ENCODE results near the gene DHRS9.

DHRS9 gene

DNA sequence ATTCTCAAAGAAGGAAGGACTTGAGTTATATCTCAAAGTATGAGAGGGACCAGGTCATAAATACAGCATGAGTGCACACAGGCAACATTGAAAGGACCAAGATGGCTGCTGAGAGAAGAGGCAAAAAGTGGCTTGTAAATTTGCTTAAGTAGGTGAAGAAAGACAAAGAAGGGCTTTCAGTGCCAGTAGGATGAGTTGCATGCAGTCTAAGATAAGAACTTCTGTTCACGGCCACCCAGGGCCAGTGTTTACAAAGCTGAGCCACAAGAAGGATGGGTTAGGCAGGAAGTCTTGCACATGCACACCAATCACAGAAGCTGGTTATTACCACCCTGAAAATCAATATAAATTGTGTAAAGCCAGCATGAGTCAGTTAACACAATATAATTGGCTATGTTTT, 35.1 kb upstream of the DHRS9 start:
- DNase-seq: peak; percentile 59
- no peak for TF ChIP-seq CTCF (IDR thresholded peaks at IDR 0.05; ENCODE audit: low read depth, low read length, missing control alignments)
- in situ Hi-C loops (cut with HindIII; ENCODE audit: low pct_ligation_motif_present, low sequenced_read_pairs): no loop called here

GRCh38 chr2:169034984-169035544, 34.3 kb upstream of the DHRS9 start:
- DNase-seq: no peak
- no peak overlapping the region for H3K27ac ChIP-seq
- no peaks in the 10 kb centered on the region for H3K36me3 ChIP-seq (replicated peaks)
- TF ChIP-seq CTCF (IDR thresholded peaks at IDR 0.05; ENCODE audit: low read depth, low read length, missing control alignments): no peak
- in situ Hi-C loops (cut with HindIII; ENCODE audit: low pct_ligation_motif_present, low sequenced_read_pairs): no loop called here
- no peaks in the 10 kb centered on the region for H3K27me3 ChIP-seq (replicated peaks)
- H3K4me3 ChIP-seq (ENCODE audit: low read depth, low read length): no peak overlapping the region

More for the DNA sequence above, 35.1 kb upstream of the DHRS9 start:
- Histone ChIP-seq H3K36me3 (replicated peaks) (no peaks in the 10 kb centered on the region), H3K27ac (no peak overlapping the region), H3K27me3 (replicated peaks) (no peaks in the 10 kb centered on the region), H3K4me3 (ENCODE audit: low read depth, low read length) (no peak overlapping the region)

DNA sequence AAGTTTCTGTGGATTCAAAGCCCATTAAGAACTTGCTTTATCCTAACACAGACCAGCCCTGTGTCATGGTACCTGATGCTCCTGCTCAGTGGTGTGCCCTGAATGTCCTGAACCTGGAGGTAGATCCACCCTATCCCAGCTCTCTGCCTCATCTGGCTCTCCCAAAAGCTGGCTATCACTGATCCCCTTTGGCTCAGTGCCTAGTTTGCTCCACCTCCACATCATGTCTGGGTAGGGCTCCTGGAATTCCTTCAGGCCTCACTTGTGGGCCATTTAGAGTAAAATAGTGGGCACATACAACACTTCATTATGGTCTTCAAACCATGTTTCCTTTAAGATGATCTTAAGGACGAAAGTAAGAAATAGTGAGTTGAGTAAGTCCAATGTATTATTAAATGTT, 33.5 kb upstream of the DHRS9 start:
- Histone ChIP-seq H3K4me3 (ENCODE audit: low read depth, low read length) (no peak overlapping the region), H3K27me3 (replicated peaks) (no peaks in the 10 kb centered on the region), H3K36me3 (replicated peaks) (no peaks in the 10 kb centered on the region), H3K27ac (no peak overlapping the region)
- DNase-seq: no peak
- no peak for TF ChIP-seq CTCF (IDR thresholded peaks at IDR 0.05; ENCODE audit: low read depth, low read length, missing control alignments)
- in situ Hi-C loops (cut with HindIII; ENCODE audit: low pct_ligation_motif_present, low sequenced_read_pairs): no loop called here

DNA sequence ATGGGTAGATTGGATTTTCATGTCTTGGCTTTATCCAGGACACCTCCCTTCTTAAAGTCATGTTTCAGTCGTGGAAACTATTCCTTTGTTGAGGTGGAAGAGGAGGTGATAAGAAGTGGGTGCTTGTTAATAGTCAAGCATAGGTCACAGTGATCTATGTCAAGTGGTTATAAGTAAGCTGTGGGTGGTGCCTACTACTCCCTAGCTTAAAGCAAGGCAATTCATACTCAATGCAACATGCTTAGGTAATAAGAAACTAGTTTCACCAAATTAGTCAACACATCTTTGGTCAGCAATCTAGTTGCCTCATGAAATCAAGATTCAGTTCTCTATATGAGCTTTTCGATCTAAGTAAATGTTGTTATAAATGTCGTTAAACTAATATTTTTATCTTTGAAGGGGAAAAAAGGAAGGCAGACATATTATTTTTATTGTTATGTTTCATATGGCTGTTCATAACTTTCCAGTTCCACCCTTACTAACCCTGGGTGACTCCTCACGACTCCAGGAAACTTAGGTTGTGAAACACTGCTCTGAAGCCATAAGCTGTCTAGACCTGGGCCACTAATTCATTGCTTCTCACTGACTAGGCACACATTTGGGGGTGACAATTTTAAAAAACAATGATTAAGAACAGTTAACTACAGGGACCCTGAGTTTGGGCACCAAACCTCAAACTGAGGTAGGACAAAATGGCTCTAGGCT, 32.5 kb upstream of the DHRS9 start:
- Histone ChIP-seq H3K27ac (no peak overlapping the region), H3K27me3 (replicated peaks) (no peaks in the 10 kb centered on the region), H3K4me3 (ENCODE audit: low read depth, low read length) (no peak overlapping the region), H3K36me3 (replicated peaks) (no peaks in the 10 kb centered on the region)
- in situ Hi-C loops (cut with HindIII; ENCODE audit: low pct_ligation_motif_present, low sequenced_read_pairs): no loop called here
- no peak for DNase-seq
- TF ChIP-seq CTCF (IDR thresholded peaks at IDR 0.05; ENCODE audit: low read depth, low read length, missing control alignments): no peak

DNA sequence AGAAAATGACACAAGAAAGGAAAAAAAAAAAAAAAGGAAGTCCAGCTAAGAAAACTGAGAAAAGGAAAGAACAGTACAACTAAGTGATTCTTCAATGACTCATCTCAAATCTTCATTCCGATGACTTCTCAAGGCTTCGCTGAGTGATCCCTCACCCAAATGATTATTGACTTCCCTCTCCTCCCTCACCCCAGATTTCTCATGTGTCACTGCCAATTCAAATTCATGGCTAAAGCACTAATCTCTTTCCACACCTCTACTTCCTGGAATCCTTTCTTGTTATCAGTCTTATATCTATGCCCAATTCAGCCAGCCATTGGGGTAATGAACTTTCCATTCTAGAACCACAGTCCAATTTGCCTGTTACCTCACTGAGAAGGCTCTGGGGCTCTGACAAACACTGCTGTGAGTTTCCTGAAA, 31.0 kb upstream of the DHRS9 start:
- in situ Hi-C loops (cut with HindIII; ENCODE audit: low pct_ligation_motif_present, low sequenced_read_pairs): no loop called here
- DNase-seq: peak; percentile 46
- Histone ChIP-seq H3K27ac (peak overlapping the region; percentile 34), H3K27me3 (replicated peaks) (no peaks in the 10 kb centered on the region), H3K4me3 (ENCODE audit: low read depth, low read length) (no peak overlapping the region), H3K36me3 (replicated peaks) (no peaks in the 10 kb centered on the region)
- TF ChIP-seq CTCF (IDR thresholded peaks at IDR 0.05; ENCODE audit: low read depth, low read length, missing control alignments): no peak

DNA sequence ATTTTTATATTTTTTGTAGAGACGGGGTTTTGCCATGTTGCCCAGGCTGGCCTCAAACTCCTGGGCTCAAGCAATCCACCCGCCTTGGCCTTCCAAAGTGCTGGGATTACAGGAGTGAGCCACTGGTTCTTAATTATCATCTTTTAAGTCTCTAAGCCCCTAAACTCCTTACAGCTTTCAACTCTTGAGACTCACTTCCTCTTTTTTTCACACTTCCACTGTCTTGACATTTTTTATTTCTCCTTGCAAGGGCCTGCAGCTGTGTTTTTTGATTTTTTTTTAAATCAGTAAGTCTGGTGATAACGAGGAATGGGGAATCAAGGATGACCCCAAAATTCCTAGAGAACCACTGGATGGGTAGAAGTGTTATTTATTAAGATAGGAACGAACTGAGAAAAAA, 29.7 kb upstream of the DHRS9 start:
- no peak overlapping the region for H3K4me3 ChIP-seq (ENCODE audit: low read depth, low read length)
- no peak for TF ChIP-seq CTCF (IDR thresholded peaks at IDR 0.05; ENCODE audit: low read depth, low read length, missing control alignments)
- H3K27ac ChIP-seq: no peak overlapping the region
- in situ Hi-C loops (cut with HindIII; ENCODE audit: low pct_ligation_motif_present, low sequenced_read_pairs): no loop called here
- no peaks in the 10 kb centered on the region for H3K36me3 ChIP-seq (replicated peaks)
- no peak for DNase-seq
- H3K27me3 ChIP-seq (replicated peaks): no peaks in the 10 kb centered on the region
